Lung (tissue), 12 donors: ENCODE measurements around the gene SF3B2. TPM values are rescaled to one million over a fixed set of nuclear protein-coding genes. Genes with fewer than 3 reads are reported as not detected.

Experiments
- ATAC-seq: fragments of 200-7000 bp; cut with Tn5 transposase; one replicate; pipeline ENCODE4 v1.9.1; 2020; ENCODE audit warnings: moderate number of reproducible peaks; ENCODE audit not compliant: insufficient read depth, low FRiP score
- DNase-seq, 3 donors: peaks; one replicate each; pipeline ENCODE4 v3.0.0-alpha.2; 2013 to 2017
- H3K27ac ChIP-seq, 2 donors: one replicate each; pipeline ENCODE4 v1.5.1; 2013; ENCODE audit warnings: mild to moderate bottlenecking in 2 of 2, moderate library complexity in 2 of 2, control low read depth in 1 of 2, inconsistent platforms in 1 of 2, low read depth in 1 of 2, low read length in 1 of 2
- H3K27me3 ChIP-seq, 3 donors: one replicate each; pipeline ENCODE4 v1.5.1; 2013; ENCODE audit warnings: low read length in 2 of 3; ENCODE audit not compliant: control insufficient read depth in 3 of 3, insufficient read depth in 3 of 3
- H3K36me3 ChIP-seq, 4 donors: one replicate each; pipeline ENCODE4 v1.5.1; 2013; ENCODE audit warnings: low read length in 4 of 4, mild to moderate bottlenecking in 1 of 4, moderate library complexity in 1 of 4; ENCODE audit not compliant: control insufficient read depth in 4 of 4, insufficient read depth in 4 of 4
- H3K4me1 ChIP-seq, 5 donors: one replicate each; pipeline ENCODE4 v1.5.1; 2013; ENCODE audit warnings: low read length in 5 of 5, mild to moderate bottlenecking in 2 of 5, moderate library complexity in 1 of 5; ENCODE audit not compliant: control insufficient read depth in 5 of 5, insufficient read depth in 5 of 5
- H3K4me3 ChIP-seq: one replicate; pipeline ENCODE4 v1.5.1; 2013; ENCODE audit warnings: mild to moderate bottlenecking, control low read depth, moderate library complexity
- H3K9ac ChIP-seq, 2 donors: one replicate each; pipeline ENCODE4 v1.5.1; 2013; ENCODE audit warnings: low read length in 2 of 2, control low read depth in 1 of 2; ENCODE audit not compliant: insufficient read depth in 1 of 2
- H3K9me3 ChIP-seq, 4 donors: one replicate each; pipeline ENCODE4 v1.5.1; 2013; ENCODE audit warnings: low read length in 3 of 4, mild to moderate bottlenecking in 1 of 4, moderate library complexity in 1 of 4; ENCODE audit not compliant: control insufficient read depth in 4 of 4, insufficient read depth in 3 of 4
- WGBS, 2 donors: extraction: QIAGEN DNeasy Blood & Tissue Kit; methylation state at CpG; one replicate each; pipeline ENCODE4 v1.1.7; 2013; 5-methylcytosine and 5-hydroxymethylcytosine counted together
- polyA plus RNA-seq, 2 donors: library from polyadenylated mRNA; stranded (reverse); fragments of 200-250 nt; gene quantifications; one replicate each; pipeline ENCODE4 v1.2.1, GENCODE V29; 2013
- total RNA-seq, 2 donors: library from RNA; depleted of rRNA in 1 of 2; stranded (reverse); fragments of >200 nt in 1 of 2; gene quantifications; one replicate each; pipeline ENCODE4 v1.2.1, GENCODE V29; 2014 to 2021
- TF ChIP-seq, protein P1 (sequence below): IDR thresholded peaks from 2 replicates; pipeline ENCODE4 v1.5.1; 2012; ENCODE audit warnings: mild to moderate bottlenecking; ENCODE audit errors: control extremely low read depth, extremely low read depth
- donor health status: control.
- donor health status: control.
- donor health status: Bipolar disorder and iron deficiency.
- donor health status: healthy.
- donor health status: DM: yes; HTN: yes; CAD: no.

Gene SF3B2
- total and polyA plus RNA-seq, 4 donors = 78.0 to 187 (median 134) TPM

DNA sequence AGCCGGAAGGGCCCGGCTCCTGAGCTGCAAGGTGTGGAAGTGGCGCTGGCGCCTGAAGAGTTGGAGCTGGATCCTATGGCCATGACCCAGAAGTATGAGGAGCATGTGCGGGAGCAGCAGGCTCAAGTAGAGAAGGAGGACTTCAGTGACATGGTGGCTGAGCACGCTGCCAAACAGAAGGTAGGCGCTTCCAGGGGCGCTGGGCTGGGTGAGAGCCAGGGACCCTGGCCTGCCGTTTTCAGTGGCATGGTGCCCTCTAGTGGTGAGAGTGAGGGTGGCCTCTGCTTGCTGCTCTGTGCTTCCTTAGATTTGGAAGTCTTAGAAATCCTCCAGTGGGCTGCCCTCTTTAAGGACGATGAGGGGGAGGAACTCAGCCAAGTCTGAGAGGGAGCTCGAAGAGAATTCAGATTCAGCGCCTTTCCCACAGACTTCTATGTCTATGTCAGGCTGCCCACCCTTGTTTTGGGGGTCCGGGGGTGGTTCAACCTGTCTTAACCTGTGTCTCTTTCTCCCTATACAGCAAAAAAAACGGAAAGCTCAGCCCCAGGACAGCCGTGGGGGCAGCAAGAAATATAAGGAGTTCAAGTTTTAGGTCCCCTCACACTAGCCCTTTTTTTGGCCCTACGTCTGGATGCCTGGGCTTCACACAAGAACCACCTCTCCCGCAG is 16.1 kb downstream of the SF3B2 start:
- H3K36me3 ChIP-seq = peaks cover 9 to 46% (median 33%) of the 10 kb centered on the region in 4 donors
- peak overlapping the region; percentile 94 to 97 for H3K27ac ChIP-seq
- H3K27me3 ChIP-seq = no peaks in the 10 kb centered on the region
- TF ChIP-seq, protein P1, sequence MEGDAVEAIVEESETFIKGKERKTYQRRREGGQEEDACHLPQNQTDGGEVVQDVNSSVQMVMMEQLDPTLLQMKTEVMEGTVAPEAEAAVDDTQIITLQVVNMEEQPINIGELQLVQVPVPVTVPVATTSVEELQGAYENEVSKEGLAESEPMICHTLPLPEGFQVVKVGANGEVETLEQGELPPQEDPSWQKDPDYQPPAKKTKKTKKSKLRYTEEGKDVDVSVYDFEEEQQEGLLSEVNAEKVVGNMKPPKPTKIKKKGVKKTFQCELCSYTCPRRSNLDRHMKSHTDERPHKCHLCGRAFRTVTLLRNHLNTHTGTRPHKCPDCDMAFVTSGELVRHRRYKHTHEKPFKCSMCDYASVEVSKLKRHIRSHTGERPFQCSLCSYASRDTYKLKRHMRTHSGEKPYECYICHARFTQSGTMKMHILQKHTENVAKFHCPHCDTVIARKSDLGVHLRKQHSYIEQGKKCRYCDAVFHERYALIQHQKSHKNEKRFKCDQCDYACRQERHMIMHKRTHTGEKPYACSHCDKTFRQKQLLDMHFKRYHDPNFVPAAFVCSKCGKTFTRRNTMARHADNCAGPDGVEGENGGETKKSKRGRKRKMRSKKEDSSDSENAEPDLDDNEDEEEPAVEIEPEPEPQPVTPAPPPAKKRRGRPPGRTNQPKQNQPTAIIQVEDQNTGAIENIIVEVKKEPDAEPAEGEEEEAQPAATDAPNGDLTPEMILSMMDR = peak; percentile 73
- H3K9ac ChIP-seq = no peak overlapping the region
- ATAC-seq (no peak), DNase-seq (peak; percentile 70 to 79 (median 78))
- no peak overlapping the region for H3K4me3 ChIP-seq
- 52 to 58% methylated on average over 17 of the region's 17 CpGs for WGBS, 2 donors
- H3K9me3 ChIP-seq = no peaks in the 10 kb centered on the region
- peaks cover 0 to 21% (median 10%) of the 10 kb centered on the region in 5 donors for H3K4me1 ChIP-seq

DNA sequence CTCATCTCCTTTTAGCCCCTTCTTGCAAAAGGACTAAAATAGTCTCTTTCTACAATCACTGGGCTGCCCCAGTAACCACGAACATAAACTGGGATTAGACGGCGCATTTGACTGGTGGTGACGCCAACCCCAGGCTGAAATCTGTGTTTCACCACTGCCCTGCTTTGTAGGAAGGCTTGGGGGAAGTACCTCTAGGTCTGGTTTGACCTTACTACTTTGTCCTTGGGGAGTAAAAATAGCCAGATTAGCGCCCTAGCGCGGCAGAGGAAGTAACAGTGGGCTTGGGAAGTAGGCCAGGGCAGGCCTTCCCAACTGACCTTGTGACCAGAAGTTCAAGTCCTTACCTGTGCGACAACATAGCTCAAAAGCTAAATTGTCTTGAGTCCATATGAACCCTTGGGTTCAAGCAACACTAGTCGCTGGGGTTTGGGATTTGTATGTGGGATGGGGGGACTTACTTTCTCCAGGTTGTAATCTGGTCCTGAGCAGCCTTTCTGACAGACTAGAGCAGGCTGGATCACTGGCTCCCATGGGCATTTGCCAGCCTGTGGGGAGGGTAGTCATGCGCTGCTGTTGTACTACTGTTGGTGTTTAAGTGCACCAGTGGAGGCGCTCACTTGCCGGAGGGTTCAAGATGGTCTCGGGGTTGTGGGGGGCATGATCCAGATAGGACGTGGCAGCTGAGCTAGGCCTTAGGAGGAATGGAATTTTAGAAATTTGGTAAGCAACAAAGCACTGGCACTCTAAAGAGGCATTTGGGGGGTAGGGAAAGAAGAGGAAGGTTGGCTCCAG is 17.0 kb downstream of the SF3B2 start:
- H3K27ac ChIP-seq = peak overlapping the region; percentile 94 to 97
- H3K4me1 ChIP-seq = peaks cover 0 to 21% (median 10%) of the 10 kb centered on the region in 5 donors
- H3K27me3 ChIP-seq = no peaks in the 10 kb centered on the region
- peak overlapping the region in 1 of 2 donors; percentile 32 for H3K9ac ChIP-seq
- peaks cover 2 to 39% (median 25%) of the 10 kb centered on the region in 4 donors for H3K36me3 ChIP-seq
- peak overlapping the region; percentile 97 for H3K4me3 ChIP-seq
- TF ChIP-seq, protein P1 = no peak
- WGBS, 2 donors = 32 to 34% methylated on average over 14 of the region's 14 CpGs
- H3K9me3 ChIP-seq = no peaks in the 10 kb centered on the region
- peak; percentile 43 to 59 (median 53) for DNase-seq
- ATAC-seq = peak; percentile 32

DNA sequence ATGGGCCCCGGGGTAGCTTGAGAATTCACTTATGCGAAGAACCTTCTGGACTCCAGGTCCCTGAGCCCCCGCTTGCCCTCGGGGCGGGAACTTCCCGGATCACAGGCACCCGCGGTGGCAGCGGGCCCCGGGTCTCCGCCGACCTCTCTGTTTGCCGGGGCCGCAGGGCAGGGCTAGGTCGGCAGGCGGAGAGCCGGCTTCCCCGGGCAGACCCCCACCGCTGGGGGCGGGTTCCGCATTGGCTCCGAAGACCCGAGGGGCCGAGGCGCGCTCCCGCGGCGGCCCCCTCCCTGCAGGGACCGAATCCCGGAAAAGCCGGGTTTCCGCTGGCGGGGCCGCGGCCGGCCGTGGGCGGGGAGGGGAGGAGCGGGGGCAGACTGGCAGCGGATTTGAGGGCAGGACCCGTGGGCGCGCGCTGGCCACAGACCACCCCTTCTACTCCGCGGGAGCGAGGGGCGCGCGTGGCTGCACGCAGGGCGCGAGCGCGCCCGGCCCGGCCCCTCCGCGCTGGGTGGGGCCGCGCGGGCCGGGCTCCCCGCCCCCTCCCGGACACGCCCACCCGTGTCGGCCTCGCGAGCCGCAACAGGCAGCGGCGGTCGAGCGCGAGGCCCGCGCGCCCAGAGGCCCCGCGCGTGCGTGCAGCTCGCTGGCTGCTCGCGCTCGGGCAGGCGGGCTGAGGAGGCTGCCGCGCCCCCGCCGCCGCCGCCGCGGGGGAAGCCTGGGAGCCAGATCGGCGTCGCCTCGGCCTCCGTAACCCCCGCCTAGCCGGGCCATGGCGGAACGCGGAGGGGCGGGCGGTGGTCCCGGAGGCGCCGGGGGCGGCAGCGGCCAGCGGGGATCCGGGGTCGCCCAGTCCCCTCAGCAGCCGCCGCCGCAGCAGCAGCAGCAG is 17.8 kb downstream of the SF3B2 start, which contains the start of gene PACS1:
TSS of gene PACS1 (plus strand) at position 558 of the 889 bp plus-strand sequence. CDS start at position 773, 215 bp downstream.
- H3K27me3 ChIP-seq = no peaks in the 10 kb centered on the region
- H3K4me1 ChIP-seq = peaks cover 0 to 21% (median 10%) of the 10 kb centered on the region in 5 donors
- peak; percentile 74 to 87 (median 84) for DNase-seq
- TF ChIP-seq, protein P1 = no peak
- peak within 1 kb of the TSS; percentile 97 for H3K4me3 ChIP-seq
- H3K9ac ChIP-seq = peak within 1 kb of the TSS in 1 of 2 donors; percentile 51
- no peaks in the 10 kb centered on the region for H3K9me3 ChIP-seq
- H3K36me3 ChIP-seq = peaks cover 6 to 36% (median 26%) of the 10 kb centered on the region in 4 donors
- peak within 1 kb of the TSS; percentile 94 to 97 for H3K27ac ChIP-seq
- ATAC-seq = peak; percentile 80
- WGBS, 2 donors = 1% methylated on average over 51 to 120 of the region's 120 CpGs
